Erythroblast (primary cell): Measurements from ENCODE around the gene LTB4R2.

Experiments used
- GATA1 ChIP-seq: IDR thresholded peaks from 2 replicates; pipeline ENCODE4 v1.6.1; 2011; ENCODE audit warnings: low read depth, mild to moderate bottlenecking, control low read depth, low read length, moderate library complexity
- POLR2A ChIP-seq: IDR thresholded peaks from 2 replicates; pipeline ENCODE4 v1.6.1; 2011; ENCODE audit warnings: mild to moderate bottlenecking, low read length

- TF ChIP-seq POLR2A (no peak), GATA1 (no peak)
These were observed 19.2 kb downstream of the LTB4R2 start for GRCh38 chr14:24329073-24329663.
